Osteoblast (primary cell): Measurements from ENCODE around the gene TSPAN2. TPM values are rescaled to one million over a fixed set of nuclear protein-coding genes. Genes with fewer than 3 reads are reported as not detected.

ENCODE experiments used
- DNase-seq: peaks from one replicate; pipeline ENCODE4 v3.0.0; 2011; ENCODE audit warnings: low spot score, mixed read lengths; ENCODE audit not compliant: insufficient read length; ENCODE audit errors: missing footprints
- H2AFZ ChIP-seq: 2 replicates; pipeline ENCODE4 v1.6.0; 2011; ENCODE audit warnings: mild to moderate bottlenecking, low read length
- H3K27ac ChIP-seq: 2 replicates; pipeline ENCODE4 v1.5.1; 2011; ENCODE audit warnings: mild to moderate bottlenecking, low read depth, low read length, moderate library complexity
- H3K27me3 ChIP-seq: 2 replicates; pipeline ENCODE4 v1.6.0; 2012; ENCODE audit warnings: mild to moderate bottlenecking, control low read depth, inconsistent platforms, low read length, moderate library complexity; ENCODE audit not compliant: insufficient read depth
- H3K36me3 ChIP-seq: 2 replicates; pipeline ENCODE4 v1.5.1; 2011; ENCODE audit warnings: mild to moderate bottlenecking, low read length, control low read depth, moderate library complexity; ENCODE audit not compliant: insufficient read depth
- H3K4me1 ChIP-seq: 2 replicates; pipeline ENCODE4 v1.5.1; 2011; ENCODE audit warnings: mild to moderate bottlenecking, low read length, control low read depth, moderate library complexity; ENCODE audit not compliant: insufficient read depth
- H3K4me2 ChIP-seq: 2 replicates; pipeline ENCODE4 v1.6.0; 2011; ENCODE audit warnings: mild to moderate bottlenecking, low read length; ENCODE audit not compliant: insufficient read depth
- H3K4me3 ChIP-seq: fragments of 200-600 bp; sonication (generic); 3 replicates; pipeline ENCODE4 v1.5.1; 2012; ENCODE audit warnings: mild to moderate bottlenecking, low read length, inconsistent platforms; ENCODE audit not compliant: insufficient read depth
- H3K79me2 ChIP-seq: 2 replicates; pipeline ENCODE4 v1.6.0; 2012; ENCODE audit warnings: mild to moderate bottlenecking, low read length, control low read depth, inconsistent platforms; ENCODE audit not compliant: insufficient read depth
- H3K9me3 ChIP-seq: 2 replicates; pipeline ENCODE4 v1.5.1; 2011; ENCODE audit warnings: low read depth, low read length, control low read depth
- H4K20me1 ChIP-seq: 2 replicates; pipeline ENCODE4 v1.6.0; 2012; ENCODE audit warnings: mild to moderate bottlenecking, low read length, control low read depth; ENCODE audit not compliant: insufficient read depth
- total RNA-seq: library from RNA; depleted of rRNA; stranded (reverse); fragments of >200 nt; gene quantifications from 2 replicates; pipeline ENCODE4 v1.2.3, GENCODE V29; 2012
- TF ChIP-seq, protein P1 (sequence below): IDR thresholded peaks from 2 replicates; pipeline ENCODE4 v1.5.1; 2011; ENCODE audit warnings: mild to moderate bottlenecking, low read depth, low read length, moderate library complexity; ENCODE audit errors: extremely low read depth

TSPAN2 gene
- total RNA-seq, 1 donor, result 1.4 TPM

GRCh38 chr1:115136706-115137105 is 47.4 kb upstream of the TSPAN2 start:
- H2AFZ ChIP-seq, result no peak overlapping the region
- H3K4me1 ChIP-seq, result peaks cover 38% of the 10 kb centered on the region
- H3K27ac ChIP-seq, result peak overlapping the region; percentile 93
- no peak for DNase-seq
- no peaks in the 10 kb centered on the region for H3K36me3 ChIP-seq
- TF ChIP-seq, protein P1, sequence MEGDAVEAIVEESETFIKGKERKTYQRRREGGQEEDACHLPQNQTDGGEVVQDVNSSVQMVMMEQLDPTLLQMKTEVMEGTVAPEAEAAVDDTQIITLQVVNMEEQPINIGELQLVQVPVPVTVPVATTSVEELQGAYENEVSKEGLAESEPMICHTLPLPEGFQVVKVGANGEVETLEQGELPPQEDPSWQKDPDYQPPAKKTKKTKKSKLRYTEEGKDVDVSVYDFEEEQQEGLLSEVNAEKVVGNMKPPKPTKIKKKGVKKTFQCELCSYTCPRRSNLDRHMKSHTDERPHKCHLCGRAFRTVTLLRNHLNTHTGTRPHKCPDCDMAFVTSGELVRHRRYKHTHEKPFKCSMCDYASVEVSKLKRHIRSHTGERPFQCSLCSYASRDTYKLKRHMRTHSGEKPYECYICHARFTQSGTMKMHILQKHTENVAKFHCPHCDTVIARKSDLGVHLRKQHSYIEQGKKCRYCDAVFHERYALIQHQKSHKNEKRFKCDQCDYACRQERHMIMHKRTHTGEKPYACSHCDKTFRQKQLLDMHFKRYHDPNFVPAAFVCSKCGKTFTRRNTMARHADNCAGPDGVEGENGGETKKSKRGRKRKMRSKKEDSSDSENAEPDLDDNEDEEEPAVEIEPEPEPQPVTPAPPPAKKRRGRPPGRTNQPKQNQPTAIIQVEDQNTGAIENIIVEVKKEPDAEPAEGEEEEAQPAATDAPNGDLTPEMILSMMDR, result no peak
- no peaks in the 10 kb centered on the region for H3K27me3 ChIP-seq
- no peak overlapping the region for H3K4me3 ChIP-seq
- H3K4me2 ChIP-seq, result no peak overlapping the region
- no peaks in the 10 kb centered on the region for H3K79me2 ChIP-seq
- no peaks in the 10 kb centered on the region for H4K20me1 ChIP-seq
- no peaks in the 10 kb centered on the region for H3K9me3 ChIP-seq

DNA sequence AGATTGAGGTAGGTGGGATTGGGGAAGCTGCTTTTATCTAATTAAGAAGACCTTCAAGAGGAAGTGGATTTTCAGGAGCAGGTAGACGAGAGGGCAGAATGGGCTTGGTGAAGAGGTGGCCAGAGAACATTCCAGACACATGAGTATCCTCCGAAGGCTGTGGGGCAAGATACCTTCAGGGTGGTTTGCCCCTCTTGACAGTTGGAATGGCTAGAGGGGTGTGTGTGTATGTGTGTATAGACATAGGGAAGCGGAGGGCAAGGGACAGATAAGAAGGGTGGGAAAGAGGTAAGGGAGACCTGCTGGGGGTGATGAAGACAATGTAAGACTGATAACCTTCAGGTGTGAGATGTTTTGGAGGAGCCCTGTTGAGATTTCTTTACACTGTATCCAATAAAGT is 46.8 kb upstream of the TSPAN2 start:
- TF ChIP-seq, protein P1, result no peak
- H3K4me1 ChIP-seq, result peaks cover 33% of the 10 kb centered on the region
- no peaks in the 10 kb centered on the region for H3K27me3 ChIP-seq
- peak overlapping the region; percentile 50 for H3K4me2 ChIP-seq
- no peak for DNase-seq
- no peaks in the 10 kb centered on the region for H3K36me3 ChIP-seq
- no peak overlapping the region for H3K4me3 ChIP-seq
- H3K27ac ChIP-seq, result peak overlapping the region; percentile 93
- no peaks in the 10 kb centered on the region for H3K79me2 ChIP-seq
- no peaks in the 10 kb centered on the region for H3K9me3 ChIP-seq
- H4K20me1 ChIP-seq, result no peaks in the 10 kb centered on the region
- H2AFZ ChIP-seq, result no peak overlapping the region

- TF ChIP-seq, protein P1, result no peak
- H3K27ac ChIP-seq, result peak overlapping the region; percentile 93
- no peak overlapping the region for H3K4me3 ChIP-seq
Measured at GRCh38 chr1:115135681-115136080, 46.4 kb upstream of the TSPAN2 start.

DNA sequence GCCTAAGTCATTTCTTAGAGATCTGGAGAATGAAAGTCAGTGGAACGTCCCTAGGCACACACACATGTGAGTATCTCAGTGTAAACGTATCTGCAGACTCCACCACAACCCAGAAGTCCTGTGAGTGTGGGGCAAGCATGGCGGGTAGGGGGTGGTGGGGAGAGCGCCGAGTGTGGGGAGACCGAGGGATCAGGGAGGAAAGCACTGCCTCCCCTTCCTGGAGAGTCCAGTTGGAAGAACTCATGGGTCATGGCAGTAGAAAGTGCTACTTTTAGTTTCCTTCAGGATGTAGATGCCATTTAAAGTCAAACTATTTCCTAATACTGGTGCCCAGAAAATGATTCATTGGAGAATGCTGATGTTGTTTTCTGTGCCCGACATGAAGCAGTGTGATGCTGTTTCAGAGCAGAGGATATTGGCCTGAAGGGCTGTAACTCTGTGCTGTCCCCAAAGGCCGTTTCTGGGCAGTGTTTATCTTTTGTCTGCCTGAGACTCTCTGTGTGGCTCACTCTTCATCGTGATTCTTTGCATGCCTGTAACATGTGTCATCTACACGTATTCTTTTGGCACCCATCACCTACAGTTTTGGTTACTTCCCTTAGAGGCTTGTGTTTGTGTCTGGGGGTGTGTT is 45.7 kb upstream of the TSPAN2 start:
- TF ChIP-seq, protein P1, result no peak
- Histone ChIP-seq H3K27ac (peak overlapping the region; percentile 93), H4K20me1 (no peaks in the 10 kb centered on the region), H2AFZ (peak overlapping the region; percentile 25), H3K36me3 (no peaks in the 10 kb centered on the region), H3K4me2 (peak overlapping the region; percentile 50), H3K79me2 (no peaks in the 10 kb centered on the region), H3K4me3 (no peak overlapping the region), H3K9me3 (no peaks in the 10 kb centered on the region), H3K27me3 (no peaks in the 10 kb centered on the region), H3K4me1 (peaks cover 28% of the 10 kb centered on the region)
- DNase-seq, result peak; percentile 87

More at GRCh38 chr1:115135681-115136080, 46.4 kb upstream of the TSPAN2 start:
- Histone ChIP-seq H3K79me2 (no peaks in the 10 kb centered on the region), H3K9me3 (no peaks in the 10 kb centered on the region), H3K27me3 (no peaks in the 10 kb centered on the region), H2AFZ (peak overlapping the region; percentile 3), H3K36me3 (no peaks in the 10 kb centered on the region), H3K4me1 (peaks cover 29% of the 10 kb centered on the region), H3K4me2 (peak overlapping the region; percentile 50), H4K20me1 (no peaks in the 10 kb centered on the region)
- DNase-seq, result peak; percentile 80
